B cell (primary cell): ENCODE measurements around the gene MRAS. TPM values are rescaled to one million over a fixed set of nuclear protein-coding genes. Genes with fewer than 3 reads are reported as not detected.

Experiments used
- ATAC-seq: fragments of 200-7000 bp; cut with Tn5 transposase; one replicate; pipeline ENCODE4 v1.10.0; 2021; ENCODE audit warnings: low read depth, mild to moderate bottlenecking, moderate number of reproducible peaks, moderate library complexity
- CTCF ChIA-PET: fragments of 350-600 bp; sonication (Branson Sonifier 250); formaldehyde crosslinking; loops from one replicate; lab custom pipeline; 2021; ENCODE audit warnings: antibody characterized with exemption, inconsistent platforms; lab: Charles Lee
- POLR2A ChIA-PET: fragments of 350-600 bp; sonication (Branson Sonifier 250); formaldehyde crosslinking; loops from one replicate; lab custom pipeline; 2021; ENCODE audit warnings: antibody characterized with exemption; lab: Charles Lee
- DNase-seq: peaks from one replicate; pipeline ENCODE4 v3.0.0; 2013
- H2AFZ ChIP-seq: 2 replicates; pipeline ENCODE4 v1.6.1; 2012; ENCODE audit warnings: mild to moderate bottlenecking, low read depth, low read length; ENCODE audit not compliant: insufficient read depth, poor library complexity, severe bottlenecking
- H3K27ac ChIP-seq, 2 donors: 1 replicate in 1 of 2; 2 replicates in 1 of 2; pipeline ENCODE4 v1.5.1; 2012 to 2013; ENCODE audit warnings: low read length in 2 of 2, mild to moderate bottlenecking in 2 of 2, moderate library complexity in 1 of 2
- H3K27me3 ChIP-seq, 4 experiments: fragments of 200-600 bp in 1 of 4; sonication (generic) in 1 of 4; replicated peaks in 1 of 4; 1 replicate in 2 of 4; 2 replicates in 2 of 4; pipeline versions ENCODE4 v1.6.1 to v1.7.0; 2013 to 2016; ENCODE audit warnings: low read length in 3 of 4, mild to moderate bottlenecking in 2 of 4, mixed read lengths in 1 of 4, moderate library complexity in 1 of 4; ENCODE audit not compliant: insufficient read depth in 4 of 4, control insufficient read depth in 3 of 4; ENCODE audit errors: control extremely low read depth in 1 of 4
- H3K36me3 ChIP-seq, 2 experiments: replicated peaks in 1 of 2; 1 replicate in 1 of 2; 2 replicates in 1 of 2; pipeline versions ENCODE4 v1.6.1 to v1.7.1; 2013; ENCODE audit warnings: low read length in 1 of 2; ENCODE audit not compliant: insufficient read depth in 2 of 2, control insufficient read depth in 1 of 2; ENCODE audit errors: control extremely low read depth in 1 of 2, extremely low read depth in 1 of 2
- H3K4me1 ChIP-seq, 2 donors: fragments of 200-600 bp in 1 of 2; sonication (generic) in 1 of 2; 1 replicate in 1 of 2; 2 replicates in 1 of 2; pipeline versions ENCODE4 v1.5.1 to v1.6.1; 2013 to 2017; ENCODE audit warnings: low read length in 2 of 2; ENCODE audit not compliant: control insufficient read depth in 2 of 2, insufficient read depth in 2 of 2
- H3K4me2 ChIP-seq: replicated peaks from 2 replicates; pipeline ENCODE3; 2012; ENCODE audit warnings: mild to moderate bottlenecking, low read depth, low read length; ENCODE audit not compliant: poor library complexity, severe bottlenecking
- H3K4me3 ChIP-seq, 5 experiments: fragments of 200-600 bp in 1 of 5; sonication (generic) in 1 of 5; 1 replicate in 3 of 5; 2 replicates in 2 of 5; pipeline versions ENCODE4 v1.5.1 to v1.7.0; 2011 to 2016; ENCODE audit warnings: low read length in 4 of 5, mild to moderate bottlenecking in 4 of 5, low read depth in 2 of 5, control low read depth in 1 of 5, moderate library complexity in 1 of 5; ENCODE audit not compliant: insufficient read depth in 1 of 5; ENCODE audit errors: control extremely low read depth in 1 of 5, extremely low read depth in 1 of 5
- H3K79me2 ChIP-seq: fragments of 200-600 bp; sonication (generic); one replicate; pipeline ENCODE4 v1.6.0; 2016; ENCODE audit warnings: low read length; ENCODE audit not compliant: control insufficient read depth, insufficient read depth
- H3K9ac ChIP-seq: fragments of 200-600 bp; sonication (generic); 2 replicates; pipeline ENCODE4 v1.6.1; 2017; ENCODE audit warnings: mild to moderate bottlenecking, low read length, moderate library complexity
- H3K9me3 ChIP-seq, 3 donors: one replicate each; pipeline versions ENCODE4 v1.6.1 to v1.7.1; 2013; ENCODE audit warnings: low read length in 2 of 3; ENCODE audit not compliant: control insufficient read depth in 2 of 3, insufficient read depth in 1 of 3; ENCODE audit errors: control extremely low read depth in 1 of 3
- H4K20me1 ChIP-seq: 2 replicates; pipeline ENCODE4 v1.6.0; 2012; ENCODE audit warnings: mild to moderate bottlenecking, low read length; ENCODE audit not compliant: insufficient read depth, control insufficient read depth, poor library complexity, severe bottlenecking
- H3K27ac Mint-ChIP-seq: one replicate; pipeline ENCODE4 v1.8.0; 2021; ENCODE audit warnings: mixed read lengths
- H3K27me3 Mint-ChIP-seq: one replicate; pipeline ENCODE4 v1.8.0; 2021; ENCODE audit warnings: mixed read lengths
- H3K4me1 Mint-ChIP-seq: one replicate; pipeline ENCODE4 v1.8.0; 2021; ENCODE audit warnings: mixed read lengths
- H3K4me3 Mint-ChIP-seq: one replicate; pipeline ENCODE4 v1.8.0; 2021; ENCODE audit warnings: mixed read lengths
- H3K9me3 Mint-ChIP-seq: one replicate; pipeline ENCODE4 v1.8.0; 2022; ENCODE audit warnings: mixed read lengths; ENCODE audit not compliant: insufficient read depth
- EZH2 ChIP-seq: IDR thresholded peaks from 2 replicates; pipeline ENCODE4 v1.6.1; 2012; ENCODE audit warnings: borderline replicate concordance, low read depth, mild to moderate bottlenecking, moderate library complexity, low read length; ENCODE audit not compliant: insufficient read depth, poor library complexity, severe bottlenecking
- WGBS: methylation state at CpG from one replicate; pipeline ENCODE4 v1.1.5; 2013; ENCODE audit warnings: missing lambda C conversion rate; ENCODE audit not compliant: insufficient coverage; 5-methylcytosine and 5-hydroxymethylcytosine counted together
- intact Hi-C: fragments of 100-400 bp; cut with micrococcal nuclease; formaldehyde crosslinking; loops from one replicate; pipeline ENCODE4 v1.10.0; 2022
- polyA plus RNA-seq: library from polyadenylated mRNA; depleted of rRNA; stranded (reverse); fragments of >200 nt; gene quantifications from 2 replicates; pipeline ENCODE4 v1.2.3, GENCODE V29; 2012
- total RNA-seq, 2 donors: library from RNA; stranded (reverse); fragments of 120-200 nt in 1 of 2; gene quantifications; 1 replicate in 1 of 2; 2 replicates in 1 of 2; pipeline versions ENCODE4 v1.2.3 to v1.2.4, GENCODE V29; 2013 to 2022
- TF ChIP-seq, protein P1 (sequence below): fragments of 200-600 bp; IDR thresholded peaks from one replicate; pipeline ENCODE4 v1.8.0; 2022; ENCODE audit warnings: antibody characterized with exemption, mild to moderate bottlenecking

MRAS gene
- total and polyA plus RNA-seq, 2 donors (not counting 1 experiment from before 2014, with no cell fraction given): 0.03 to 0.22 TPM

DNA sequence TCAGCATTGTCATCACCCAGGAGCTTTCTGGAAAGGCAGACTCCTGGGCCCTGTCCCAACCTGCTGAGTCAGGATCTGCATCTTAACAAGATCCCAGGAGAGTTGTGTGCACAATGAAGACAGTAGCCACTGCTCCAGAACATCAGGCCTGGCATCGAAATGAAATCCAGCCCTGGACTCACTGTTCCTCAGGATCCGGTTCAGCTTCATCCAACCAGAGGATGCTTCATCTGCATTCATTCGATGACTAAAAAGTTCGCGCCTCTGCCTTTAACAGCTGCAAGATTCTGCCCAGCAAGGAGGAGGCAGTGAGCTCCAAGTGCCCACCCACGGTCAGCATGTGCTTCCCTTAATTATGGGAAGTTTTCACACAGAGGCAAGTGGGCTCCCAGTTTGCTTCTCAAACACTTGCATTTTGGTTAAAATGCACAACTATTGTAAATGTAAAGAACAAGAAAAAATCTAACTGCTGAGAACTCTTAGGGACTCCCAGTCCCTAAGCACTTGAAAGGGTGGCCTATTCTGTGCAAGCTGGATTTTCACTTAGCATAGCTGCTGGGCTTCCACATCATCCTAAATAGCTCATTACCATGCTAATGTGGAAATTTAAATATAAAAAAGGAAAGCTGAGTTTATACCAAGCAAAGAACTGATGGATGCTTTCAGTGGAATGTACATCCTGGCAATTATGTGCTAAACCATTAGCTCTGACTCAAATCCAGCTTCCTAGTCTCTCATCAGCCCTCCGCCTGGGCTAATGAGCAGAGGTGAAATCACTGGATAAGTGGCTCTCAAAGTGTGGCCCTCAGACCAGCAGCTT, 60.6 kb downstream of the MRAS start:
- POLR2A ChIA-PET: no interaction called here
- CTCF ChIA-PET: interaction anchor here (1.3 to 1.5 kb wide), 2 partner anchors 9 to 10 kb away, joined by 5 read pairs; no protein-coding TSS in a partner anchor
- Histone ChIP-seq H3K4me2 (no peak overlapping the region), H3K4me1 (no peaks in the 10 kb centered on the region), H3K79me2 (no peaks in the 10 kb centered on the region), H3K36me3 (no peaks in the 10 kb centered on the region), H3K27me3 (peaks cover 0 to 22% (median 4%) of the 10 kb centered on the region in 4 experiments), H3K9me3 (peaks cover 0 to 1% (median 0%) of the 10 kb centered on the region in 3 donors), H3K27ac (no peak overlapping the region), H3K4me3 (no peak overlapping the region), H2AFZ (no peak overlapping the region), H3K9ac (no peak overlapping the region), H4K20me1 (no peaks in the 10 kb centered on the region)
- DNase-seq (no peak), ATAC-seq (no peak)
- 89% methylated on average over 5 of the region's 7 CpGs for WGBS
- Mint-ChIP-seq H3K27ac (no peak overlapping the region), H3K4me3 (no peak overlapping the region), H3K27me3 (peaks cover 47% of the 10 kb centered on the region), H3K9me3 (no peaks in the 10 kb centered on the region), H3K4me1 (no peaks in the 10 kb centered on the region)
- intact Hi-C loops: no loop called here
- TF ChIP-seq, protein P1, sequence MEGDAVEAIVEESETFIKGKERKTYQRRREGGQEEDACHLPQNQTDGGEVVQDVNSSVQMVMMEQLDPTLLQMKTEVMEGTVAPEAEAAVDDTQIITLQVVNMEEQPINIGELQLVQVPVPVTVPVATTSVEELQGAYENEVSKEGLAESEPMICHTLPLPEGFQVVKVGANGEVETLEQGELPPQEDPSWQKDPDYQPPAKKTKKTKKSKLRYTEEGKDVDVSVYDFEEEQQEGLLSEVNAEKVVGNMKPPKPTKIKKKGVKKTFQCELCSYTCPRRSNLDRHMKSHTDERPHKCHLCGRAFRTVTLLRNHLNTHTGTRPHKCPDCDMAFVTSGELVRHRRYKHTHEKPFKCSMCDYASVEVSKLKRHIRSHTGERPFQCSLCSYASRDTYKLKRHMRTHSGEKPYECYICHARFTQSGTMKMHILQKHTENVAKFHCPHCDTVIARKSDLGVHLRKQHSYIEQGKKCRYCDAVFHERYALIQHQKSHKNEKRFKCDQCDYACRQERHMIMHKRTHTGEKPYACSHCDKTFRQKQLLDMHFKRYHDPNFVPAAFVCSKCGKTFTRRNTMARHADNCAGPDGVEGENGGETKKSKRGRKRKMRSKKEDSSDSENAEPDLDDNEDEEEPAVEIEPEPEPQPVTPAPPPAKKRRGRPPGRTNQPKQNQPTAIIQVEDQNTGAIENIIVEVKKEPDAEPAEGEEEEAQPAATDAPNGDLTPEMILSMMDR: no peak
- no peak for TF ChIP-seq EZH2

GRCh38 chr3:138412821-138413551, 64.6 kb downstream of the MRAS start:
- intact Hi-C loops: no loop called here
- CTCF ChIA-PET: interaction anchor here (1.0 to 1.1 kb wide), 2 partner anchors 502 to 511 kb away, joined by 5 read pairs; no protein-coding TSS in a partner anchor
- H3K36me3 ChIP-seq: no peaks in the 10 kb centered on the region
- H3K4me2 ChIP-seq: no peak overlapping the region
- TF ChIP-seq, protein P1: no peak
- no peak for TF ChIP-seq EZH2
- POLR2A ChIA-PET: no interaction called here
- no peaks in the 10 kb centered on the region for H3K9me3 Mint-ChIP-seq
- WGBS: 76% methylated on average over 8 of the region's 9 CpGs
- no peak for ATAC-seq
- no peak overlapping the region for H3K9ac ChIP-seq
- H4K20me1 ChIP-seq: no peaks in the 10 kb centered on the region
- no peak overlapping the region for H3K4me3 ChIP-seq
- H3K27me3 ChIP-seq: peaks cover 0 to 32% (median 8%) of the 10 kb centered on the region in 4 experiments
- H3K4me1 Mint-ChIP-seq: no peaks in the 10 kb centered on the region
- no peaks in the 10 kb centered on the region for H3K4me1 ChIP-seq
- no peak overlapping the region for H3K27ac Mint-ChIP-seq
- H3K79me2 ChIP-seq: no peaks in the 10 kb centered on the region
- peaks cover 57% of the 10 kb centered on the region for H3K27me3 Mint-ChIP-seq
- no peak for DNase-seq
- H3K27ac ChIP-seq: no peak overlapping the region
- H3K4me3 Mint-ChIP-seq: no peak overlapping the region
- no peak overlapping the region for H2AFZ ChIP-seq
- no peaks in the 10 kb centered on the region for H3K9me3 ChIP-seq
